Glutamatergic neuron (in vitro differentiated cells): ENCODE measurements around the gene FAM81A. TPM values are rescaled to one million over a fixed set of nuclear protein-coding genes. Genes with fewer than 3 reads are reported as not detected.
A peak's percentile ranks its signal among the peaks of the same experiment; 100 is the strongest.
"Not testable (repeated sequence)": the region's sequence is repeated elsewhere in the genome, so short reads cannot be mapped to it uniquely, and the experiment has no call there.

Experiments
- DNase-seq: peaks from one replicate; pipeline ENCODE4 v3.0.0; 2022
- H3K27ac Mint-ChIP-seq: one replicate; pipeline ENCODE4 v1.8.0; 2020; ENCODE audit warnings: mild to moderate bottlenecking, mixed read lengths, inconsistent platforms; ENCODE audit not compliant: unreplicated experiment
- H3K27me3 Mint-ChIP-seq: one replicate; pipeline ENCODE4 v1.8.0; 2020; ENCODE audit warnings: mild to moderate bottlenecking, moderate library complexity, mixed read lengths, inconsistent platforms; ENCODE audit not compliant: unreplicated experiment
- H3K36me3 Mint-ChIP-seq: one replicate; pipeline ENCODE4 v1.8.0; 2020; ENCODE audit warnings: mild to moderate bottlenecking, mixed read lengths, inconsistent platforms; ENCODE audit not compliant: unreplicated experiment
- H3K4me1 Mint-ChIP-seq: one replicate; pipeline ENCODE4 v1.8.0; 2020; ENCODE audit warnings: mild to moderate bottlenecking, low read depth, mixed read lengths, inconsistent platforms; ENCODE audit not compliant: unreplicated experiment
- H3K4me3 Mint-ChIP-seq: one replicate; pipeline ENCODE4 v1.8.0; 2020; ENCODE audit warnings: mild to moderate bottlenecking, mixed read lengths, inconsistent platforms; ENCODE audit not compliant: unreplicated experiment
- H3K9me3 Mint-ChIP-seq: one replicate; pipeline ENCODE4 v1.8.0; 2020; ENCODE audit warnings: mild to moderate bottlenecking, moderate library complexity, mixed read lengths, inconsistent platforms; ENCODE audit not compliant: unreplicated experiment
- total RNA-seq: library from RNA; stranded (reverse); fragmentation: NEBNext Ultra II Directional; extraction: Animal tissue kit (Norgen Biotek cat#: 25700); gene quantifications from one replicate; pipeline ENCODE4 v1.2.1, GENCODE V29; 2021; ENCODE audit not compliant: unreplicated experiment
- TF ChIP-seq, protein P1 (sequence below): fragments of 200-600 bp; sonication (generic); IDR thresholded peaks from one replicate; pipeline ENCODE4 v1.5.0; 2021; ENCODE audit not compliant: partially characterized antibody, unreplicated experiment

FAM81A gene
- total RNA-seq, 1 donor from 2014 or later = not detected

- Mint-ChIP-seq H3K4me3 (no peak overlapping the region), H3K9me3 (no peaks in the 10 kb centered on the region), H3K27ac (no peak overlapping the region), H3K4me1 (no peaks in the 10 kb centered on the region), H3K27me3 (no peaks in the 10 kb centered on the region), H3K36me3 (peaks cover 2% of the 10 kb centered on the region)
- no peak for DNase-seq
- TF ChIP-seq, protein P1, sequence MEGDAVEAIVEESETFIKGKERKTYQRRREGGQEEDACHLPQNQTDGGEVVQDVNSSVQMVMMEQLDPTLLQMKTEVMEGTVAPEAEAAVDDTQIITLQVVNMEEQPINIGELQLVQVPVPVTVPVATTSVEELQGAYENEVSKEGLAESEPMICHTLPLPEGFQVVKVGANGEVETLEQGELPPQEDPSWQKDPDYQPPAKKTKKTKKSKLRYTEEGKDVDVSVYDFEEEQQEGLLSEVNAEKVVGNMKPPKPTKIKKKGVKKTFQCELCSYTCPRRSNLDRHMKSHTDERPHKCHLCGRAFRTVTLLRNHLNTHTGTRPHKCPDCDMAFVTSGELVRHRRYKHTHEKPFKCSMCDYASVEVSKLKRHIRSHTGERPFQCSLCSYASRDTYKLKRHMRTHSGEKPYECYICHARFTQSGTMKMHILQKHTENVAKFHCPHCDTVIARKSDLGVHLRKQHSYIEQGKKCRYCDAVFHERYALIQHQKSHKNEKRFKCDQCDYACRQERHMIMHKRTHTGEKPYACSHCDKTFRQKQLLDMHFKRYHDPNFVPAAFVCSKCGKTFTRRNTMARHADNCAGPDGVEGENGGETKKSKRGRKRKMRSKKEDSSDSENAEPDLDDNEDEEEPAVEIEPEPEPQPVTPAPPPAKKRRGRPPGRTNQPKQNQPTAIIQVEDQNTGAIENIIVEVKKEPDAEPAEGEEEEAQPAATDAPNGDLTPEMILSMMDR = no peak
Observed at GRCh38 chr15:59484399-59484798, 46.4 kb downstream of the FAM81A start.

DNA sequence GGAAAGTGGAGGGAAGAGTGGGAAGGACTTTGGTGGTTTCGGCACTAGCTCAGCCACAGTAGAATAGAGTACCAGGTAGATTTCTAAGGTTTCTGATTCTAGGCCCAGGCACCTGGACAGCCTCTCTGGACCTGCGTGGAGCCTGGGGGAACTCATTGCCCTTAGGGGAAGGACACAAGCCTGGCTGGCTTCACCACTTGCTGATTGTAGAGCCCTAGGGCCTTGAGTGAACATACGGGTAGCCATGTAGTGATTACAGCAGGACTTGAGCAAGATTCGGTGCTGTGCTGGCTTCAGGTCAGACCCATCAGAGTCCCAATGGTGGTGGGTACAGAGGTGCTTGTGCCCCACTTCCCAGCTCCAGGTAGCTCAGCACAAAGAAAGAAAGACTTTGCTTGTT, 47.0 kb downstream of the FAM81A start:
- Mint-ChIP-seq H3K27ac (no peak overlapping the region), H3K9me3 (no peaks in the 10 kb centered on the region), H3K4me3 (no peak overlapping the region), H3K36me3 (peaks cover 4% of the 10 kb centered on the region), H3K27me3 (no peaks in the 10 kb centered on the region), H3K4me1 (no peaks in the 10 kb centered on the region)
- no peak for DNase-seq
- TF ChIP-seq, protein P1 = no peak

DNA sequence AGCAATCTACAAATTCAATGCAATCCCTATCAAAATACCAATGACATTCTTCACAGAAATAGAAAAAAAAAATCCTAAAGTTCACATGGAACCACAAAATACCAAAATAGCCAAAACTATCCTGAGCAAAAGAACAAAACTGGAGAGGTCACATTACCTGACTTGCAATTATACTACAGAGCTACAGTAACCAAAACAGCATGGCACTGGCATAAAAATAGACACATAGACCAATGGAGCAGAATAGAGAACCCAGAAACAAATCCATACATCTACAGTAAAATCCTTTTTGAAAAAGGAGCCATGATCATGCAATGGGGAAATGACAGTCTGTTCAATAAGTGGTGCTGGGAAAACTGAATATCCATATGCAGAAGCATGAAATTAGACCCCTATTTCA, 51.5 kb downstream of the FAM81A start:
- H3K27ac Mint-ChIP-seq, H3K9me3 Mint-ChIP-seq, H3K27me3 Mint-ChIP-seq, H3K36me3 Mint-ChIP-seq, DNase-seq, H3K4me3 Mint-ChIP-seq, H3K4me1 Mint-ChIP-seq: not testable (repeated sequence)

GRCh38 chr15:59491062-59491461, 53.1 kb downstream of the FAM81A start:
- no peaks in the 10 kb centered on the region for H3K9me3 Mint-ChIP-seq
- H3K4me1 Mint-ChIP-seq = no peaks in the 10 kb centered on the region
- no peak overlapping the region for H3K4me3 Mint-ChIP-seq
- H3K27ac Mint-ChIP-seq = no peak overlapping the region
- peaks cover 4% of the 10 kb centered on the region for H3K36me3 Mint-ChIP-seq
- no peaks in the 10 kb centered on the region for H3K27me3 Mint-ChIP-seq
- DNase-seq = no peak
- TF ChIP-seq, protein P1 = no peak

DNA sequence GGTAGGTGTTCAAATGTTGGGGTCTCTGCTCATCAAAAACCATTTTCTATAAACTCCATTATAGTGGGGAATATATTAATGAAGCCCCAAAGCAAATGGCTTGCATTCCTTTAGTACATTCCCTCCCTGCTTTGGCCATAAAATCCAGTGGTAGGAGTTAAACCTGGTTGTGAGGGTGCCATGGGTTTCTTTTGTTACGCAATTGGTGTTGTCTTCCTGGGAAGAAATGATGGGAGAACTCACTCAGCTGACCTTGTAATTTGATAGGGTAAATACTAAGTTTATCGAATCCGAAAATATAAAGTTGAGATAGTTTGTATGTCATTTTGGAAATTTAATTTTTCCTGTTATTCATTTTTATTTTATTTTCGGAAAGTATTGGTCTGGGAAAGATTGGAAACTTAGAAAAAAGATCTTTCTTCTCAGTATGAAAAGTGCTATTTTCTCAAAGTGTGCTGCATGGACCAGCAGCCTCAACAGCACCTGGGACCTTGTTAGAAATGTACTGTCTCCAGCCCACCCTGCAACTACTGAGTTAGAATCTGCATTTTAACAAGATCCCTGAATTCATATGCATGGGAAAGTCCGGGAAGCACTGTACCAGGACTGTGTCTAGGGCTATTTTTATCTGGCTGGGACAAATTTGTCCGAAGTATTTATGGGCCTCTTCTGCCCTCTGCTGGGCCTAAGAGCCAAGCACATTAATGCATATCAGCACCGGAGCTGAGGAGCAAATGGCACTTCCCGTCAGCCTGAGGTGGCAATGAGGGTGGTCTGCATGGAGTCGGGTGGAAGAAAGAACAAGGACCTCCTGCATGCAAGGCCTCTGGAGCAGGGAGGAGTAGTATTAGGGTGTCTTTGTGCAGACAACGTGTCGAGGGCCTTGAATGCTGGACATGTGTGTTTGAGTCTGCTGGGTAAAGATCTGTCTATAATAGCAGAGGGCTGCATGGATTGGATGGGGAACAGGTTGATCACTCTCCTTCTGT, 54.7 kb downstream of the FAM81A start:
- TF ChIP-seq, protein P1 = peak; percentile 85
- H3K27me3 Mint-ChIP-seq = no peaks in the 10 kb centered on the region
- H3K27ac Mint-ChIP-seq = no peak overlapping the region
- H3K4me3 Mint-ChIP-seq = no peak overlapping the region
- no peaks in the 10 kb centered on the region for H3K4me1 Mint-ChIP-seq
- H3K36me3 Mint-ChIP-seq = peaks cover 4% of the 10 kb centered on the region
- DNase-seq = peak; percentile 67
- no peaks in the 10 kb centered on the region for H3K9me3 Mint-ChIP-seq
